Suppressor macrophage treated with lipopolysaccharide for 1 hour (primary cell): ENCODE measurements around the gene SNRNP48.

Source experiments
- DNase-seq, 3 donors: peaks; one replicate each; pipeline ENCODE4 v3.0.0-alpha.2; 2020 to 2022

Gene SNRNP48

GRCh38 chr6:7604003-7604402 is 14.0 kb downstream of the SNRNP48 start:
- no peak for DNase-seq

DNA sequence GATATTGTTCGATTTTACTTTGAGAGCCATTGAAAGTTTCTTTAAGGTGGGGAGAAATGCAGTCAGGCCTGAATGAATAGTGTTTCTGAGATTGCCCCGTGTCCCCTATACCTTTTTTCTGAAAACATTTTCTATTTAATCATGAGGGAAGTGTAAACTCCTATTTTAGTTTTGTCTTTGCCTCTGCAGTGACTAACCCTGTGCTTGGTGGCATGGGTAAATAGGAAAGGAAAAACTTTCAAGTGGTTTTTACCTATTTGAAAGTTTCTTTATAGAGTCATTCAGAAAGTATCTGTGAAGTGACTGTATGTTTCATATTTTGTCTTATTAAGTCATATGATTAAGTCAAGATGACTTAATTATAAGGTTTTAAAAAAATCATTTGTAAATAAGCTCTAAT is 14.5 kb downstream of the SNRNP48 start:
- DNase-seq, result no peak

GRCh38 chr6:7615611-7616383 is 25.8 kb downstream of the SNRNP48 start:
- DNase-seq, result peak; percentile 61 to 77 (median 71)

DNA sequence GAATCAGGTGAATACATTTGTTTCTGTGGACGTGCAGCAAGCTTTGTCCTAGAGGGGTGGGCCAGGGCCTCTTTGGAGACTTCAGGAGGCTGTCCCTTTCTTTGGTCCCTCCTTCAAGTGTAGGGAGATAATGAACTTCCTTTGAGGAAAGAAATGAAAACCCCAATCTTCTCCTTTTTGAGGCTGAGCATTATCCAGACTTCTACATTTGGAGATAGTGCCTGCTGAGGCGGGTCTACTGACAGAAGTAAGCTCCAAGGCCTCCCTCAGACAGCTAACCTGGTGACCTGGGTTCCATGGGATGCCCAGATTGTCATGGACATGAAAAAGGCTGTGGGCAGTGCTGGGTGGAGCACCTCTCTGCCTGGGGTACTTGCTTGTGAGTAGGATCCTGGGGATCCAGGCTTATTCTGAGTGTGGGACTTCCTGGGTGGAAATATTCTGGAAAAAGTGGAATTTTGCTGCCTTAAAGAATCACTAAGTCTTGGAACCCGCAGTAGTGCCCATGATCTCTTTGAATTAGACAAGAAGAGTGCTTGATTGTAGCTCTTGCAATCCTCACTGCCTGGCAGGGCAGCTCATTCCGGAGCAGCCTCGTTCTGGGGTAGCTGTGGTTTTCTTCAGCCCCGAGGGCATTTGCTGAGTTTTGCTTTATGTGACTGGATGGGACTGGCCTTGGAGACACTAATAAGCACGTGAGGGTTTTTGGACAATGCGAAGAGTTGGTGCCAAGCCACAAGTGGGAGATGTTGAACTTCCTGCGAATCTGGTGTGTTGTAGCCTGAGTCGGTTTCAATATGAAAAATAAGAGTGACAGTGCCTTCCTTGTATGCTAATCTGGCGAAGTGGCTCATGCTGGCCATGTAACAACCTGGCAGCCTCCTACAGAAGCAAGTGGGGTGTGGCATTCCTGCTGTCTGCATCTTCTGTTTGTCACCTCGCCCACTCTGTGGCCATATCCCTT is 28.1 kb downstream of the SNRNP48 start:
- peak; percentile 89 to 96 (median 93) for DNase-seq

DNA sequence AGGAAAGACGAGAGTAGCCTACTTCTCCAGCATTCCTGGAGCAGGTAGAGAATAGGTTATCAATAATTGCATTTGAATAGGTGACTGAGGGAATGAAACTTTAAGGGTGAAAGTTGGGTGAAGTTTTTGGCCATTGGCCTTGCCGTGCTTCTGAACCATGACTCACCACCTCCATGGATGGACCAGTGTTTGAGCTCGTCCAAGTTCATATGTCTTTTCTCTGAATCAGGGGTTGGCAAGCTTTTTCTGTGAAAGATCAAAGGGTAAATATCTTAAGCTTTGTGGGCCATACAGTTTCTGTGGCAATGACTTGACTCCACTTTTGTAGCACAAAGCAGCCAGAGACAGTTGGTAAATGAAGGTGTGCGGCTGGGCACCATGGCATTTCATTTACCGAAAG is 31.8 kb downstream of the SNRNP48 start:
- no peak for DNase-seq

- DNase-seq, result peak in 2 of 3 donors; percentile 18 to 20
Observed at GRCh38 chr6:7624796-7625710, 35.1 kb downstream of the SNRNP48 start.

DNA sequence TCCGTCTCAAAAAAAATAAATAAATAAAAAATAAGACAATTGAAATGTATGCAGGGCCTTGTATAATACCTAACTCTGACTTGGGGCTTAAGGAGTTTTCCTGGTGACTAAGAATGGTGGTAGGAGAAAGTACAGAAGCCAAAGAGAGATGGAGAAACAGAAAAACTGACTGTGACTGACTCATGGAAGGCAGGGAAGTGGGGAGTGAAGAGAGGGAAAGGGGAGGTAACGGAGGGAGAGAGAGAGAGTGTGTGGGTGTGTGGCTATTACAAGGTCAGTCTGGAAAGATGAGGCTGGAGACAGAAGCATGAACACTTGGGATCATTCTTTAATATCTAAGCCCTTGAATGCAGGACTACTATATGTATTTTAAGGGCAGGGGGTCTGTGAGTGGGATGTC is 38.5 kb downstream of the SNRNP48 start:
- no peak for DNase-seq

- DNase-seq, result no peak
Observed at GRCh38 chr6:7628909-7629308, 38.9 kb downstream of the SNRNP48 start.

GRCh38 chr6:7629321-7629720 is 39.3 kb downstream of the SNRNP48 start:
- DNase-seq, result no peak

DNA sequence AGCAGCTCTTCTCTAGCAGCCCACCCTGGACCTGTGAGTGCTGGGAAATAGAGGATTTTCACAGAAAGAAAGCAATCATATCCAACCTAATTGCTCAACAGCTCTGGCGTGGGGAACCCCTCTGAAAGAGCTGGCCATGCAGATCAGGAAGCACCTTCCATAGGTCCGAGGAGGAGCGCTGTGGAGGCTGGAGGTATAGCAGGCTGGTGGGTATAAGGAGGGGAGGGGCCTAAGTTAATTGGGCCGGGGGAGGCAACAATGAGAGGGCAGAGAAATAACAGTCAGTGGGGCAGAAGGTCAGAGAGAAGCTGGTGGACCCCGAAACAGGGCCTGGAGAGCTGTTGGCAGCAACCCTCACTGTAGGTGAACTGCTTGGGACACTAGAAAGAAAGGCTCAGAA is 40.8 kb downstream of the SNRNP48 start:
- DNase-seq, result no peak

GRCh38 chr6:7631466-7631865 is 41.5 kb downstream of the SNRNP48 start:
- DNase-seq, result no peak

GRCh38 chr6:7632501-7633290 is 42.7 kb downstream of the SNRNP48 start:
- DNase-seq, result no peak

DNA sequence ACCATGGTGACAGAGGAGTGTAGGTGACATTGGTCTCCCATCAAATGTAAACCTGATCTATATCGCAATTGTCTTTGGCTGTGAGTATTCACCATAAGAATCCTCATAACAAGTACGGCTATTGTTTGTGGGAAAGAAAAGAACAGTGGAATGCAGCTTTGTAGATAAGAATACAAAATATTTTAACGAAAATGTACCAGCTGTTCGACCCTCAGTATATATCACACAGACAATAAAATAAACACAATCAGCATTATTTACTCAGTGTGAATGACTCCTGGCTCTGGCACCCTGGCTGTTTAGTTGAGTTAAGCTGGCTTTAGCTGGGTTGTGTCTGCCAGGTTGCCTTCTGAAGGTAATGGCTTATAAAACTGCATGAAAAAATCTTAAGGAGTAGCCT is 43.4 kb downstream of the SNRNP48 start:
- DNase-seq, result no peak

GRCh38 chr6:7636151-7636550 is 46.2 kb downstream of the SNRNP48 start:
- DNase-seq, result peak in 2 of 3 donors; percentile 13 to 22

DNA sequence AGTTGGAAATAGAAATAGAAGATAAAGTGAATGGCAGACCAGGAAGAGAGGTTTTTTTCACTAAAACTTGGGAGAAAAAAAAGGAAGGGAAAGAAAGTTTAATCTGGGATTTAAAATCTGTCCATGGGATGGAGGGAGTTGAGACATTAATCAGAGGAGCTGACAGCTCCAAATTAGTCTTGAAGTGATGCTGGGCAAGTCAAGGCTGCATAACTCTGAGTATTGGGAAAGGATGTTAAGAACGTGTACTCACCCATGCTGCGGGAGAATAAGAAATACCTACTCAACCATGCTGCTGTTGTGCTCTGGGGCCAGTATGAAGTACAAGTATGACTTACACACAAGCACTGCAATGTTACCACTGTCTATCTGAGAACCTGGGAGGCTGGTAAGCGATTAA is 47.5 kb downstream of the SNRNP48 start:
- no peak for DNase-seq

GRCh38 chr6:7639427-7639826 is 49.4 kb downstream of the SNRNP48 start:
- DNase-seq, result no peak

- no peak for DNase-seq
Observed at GRCh38 chr6:7640016-7640415, 50.0 kb downstream of the SNRNP48 start.

- no peak for DNase-seq
Observed at GRCh38 chr6:7640607-7641577, 50.9 kb downstream of the SNRNP48 start.

GRCh38 chr6:7642791-7643190 is 52.8 kb downstream of the SNRNP48 start:
- DNase-seq, result no peak

GRCh38 chr6:7644417-7644816 is 54.4 kb downstream of the SNRNP48 start:
- DNase-seq, result peak in 1 of 3 donors; percentile 11

DNA sequence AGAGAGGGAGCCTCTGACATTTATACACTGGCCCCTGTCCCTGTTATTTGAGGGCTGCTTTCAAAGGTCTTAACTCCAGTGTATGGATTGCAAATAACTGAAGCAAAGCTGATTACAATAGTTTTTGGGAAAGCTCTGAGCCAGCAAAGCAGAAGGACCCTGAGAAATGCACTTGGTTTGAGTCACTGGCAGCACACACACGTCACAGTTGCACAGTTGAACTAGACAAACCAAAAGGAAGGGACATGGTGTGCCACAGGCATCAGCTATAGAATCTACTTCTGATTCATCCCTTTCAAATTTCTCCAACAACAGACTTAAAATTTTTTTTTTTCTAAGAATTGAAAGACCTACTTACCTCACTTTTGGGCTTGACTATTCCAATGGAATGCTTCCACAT is 56.4 kb downstream of the SNRNP48 start:
- no peak for DNase-seq
